Activated CD8-positive, alpha-beta memory T cell treated with anti-CD3 and anti-CD28 coated beads for 24 hours (primary cell): Measurements from ENCODE around the gene ADAMTSL3.

Experiments
- DNase-seq: peaks from one replicate; pipeline ENCODE4 v3.0.0-alpha.2; 2020

The ADAMTSL3 gene

GRCh38 chr15:83887961-83888360 is 234.0 kb downstream of the ADAMTSL3 start:
- DNase-seq: no peak

- no peak for DNase-seq
Observed at GRCh38 chr15:83889995-83890394, 236.1 kb downstream of the ADAMTSL3 start.

GRCh38 chr15:83890587-83890986 is 236.7 kb downstream of the ADAMTSL3 start:
- no peak for DNase-seq

GRCh38 chr15:83892498-83892897 is 238.6 kb downstream of the ADAMTSL3 start:
- DNase-seq: no peak

- no peak for DNase-seq
Observed at GRCh38 chr15:83893308-83893707, 239.4 kb downstream of the ADAMTSL3 start.

DNA sequence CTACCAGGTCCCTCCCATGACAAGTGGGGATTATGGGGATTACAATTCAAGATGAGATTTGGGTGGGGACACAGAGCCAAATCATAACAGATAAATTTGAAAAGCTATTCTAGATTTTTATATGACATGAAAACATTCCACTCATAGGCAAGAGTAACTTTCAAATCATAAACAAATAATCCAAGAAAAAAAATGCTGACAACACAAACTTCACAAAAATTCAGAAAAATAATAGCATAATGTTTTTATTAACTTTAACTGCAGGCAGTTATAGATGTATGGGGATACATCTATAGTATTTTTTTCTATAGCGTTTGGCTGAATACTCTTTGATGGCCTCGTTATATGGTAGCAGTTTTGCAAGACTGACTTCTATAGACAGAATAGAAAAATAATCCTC is 243.1 kb downstream of the ADAMTSL3 start:
- no peak for DNase-seq

GRCh38 chr15:83898361-83898760 is 244.4 kb downstream of the ADAMTSL3 start:
- DNase-seq: no peak

DNA sequence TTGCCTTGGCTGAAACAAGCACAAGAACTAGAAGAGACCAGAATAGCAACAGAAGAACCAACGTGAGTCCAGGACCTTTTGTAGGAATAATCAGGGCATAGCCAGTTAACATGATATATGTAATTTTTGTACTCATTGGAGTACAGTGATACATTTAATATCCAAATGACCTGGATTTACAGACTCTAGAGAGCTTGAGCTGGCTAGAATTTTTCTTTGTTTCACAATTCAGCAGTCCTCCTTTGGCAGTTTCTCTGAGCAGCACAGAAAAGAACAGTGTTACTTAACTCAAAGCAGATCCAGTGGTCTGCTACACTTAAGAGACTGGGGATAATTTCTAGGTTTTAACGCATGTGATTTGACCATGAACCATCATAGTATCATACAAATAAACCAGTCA is 245.7 kb downstream of the ADAMTSL3 start:
- no peak for DNase-seq

DNA sequence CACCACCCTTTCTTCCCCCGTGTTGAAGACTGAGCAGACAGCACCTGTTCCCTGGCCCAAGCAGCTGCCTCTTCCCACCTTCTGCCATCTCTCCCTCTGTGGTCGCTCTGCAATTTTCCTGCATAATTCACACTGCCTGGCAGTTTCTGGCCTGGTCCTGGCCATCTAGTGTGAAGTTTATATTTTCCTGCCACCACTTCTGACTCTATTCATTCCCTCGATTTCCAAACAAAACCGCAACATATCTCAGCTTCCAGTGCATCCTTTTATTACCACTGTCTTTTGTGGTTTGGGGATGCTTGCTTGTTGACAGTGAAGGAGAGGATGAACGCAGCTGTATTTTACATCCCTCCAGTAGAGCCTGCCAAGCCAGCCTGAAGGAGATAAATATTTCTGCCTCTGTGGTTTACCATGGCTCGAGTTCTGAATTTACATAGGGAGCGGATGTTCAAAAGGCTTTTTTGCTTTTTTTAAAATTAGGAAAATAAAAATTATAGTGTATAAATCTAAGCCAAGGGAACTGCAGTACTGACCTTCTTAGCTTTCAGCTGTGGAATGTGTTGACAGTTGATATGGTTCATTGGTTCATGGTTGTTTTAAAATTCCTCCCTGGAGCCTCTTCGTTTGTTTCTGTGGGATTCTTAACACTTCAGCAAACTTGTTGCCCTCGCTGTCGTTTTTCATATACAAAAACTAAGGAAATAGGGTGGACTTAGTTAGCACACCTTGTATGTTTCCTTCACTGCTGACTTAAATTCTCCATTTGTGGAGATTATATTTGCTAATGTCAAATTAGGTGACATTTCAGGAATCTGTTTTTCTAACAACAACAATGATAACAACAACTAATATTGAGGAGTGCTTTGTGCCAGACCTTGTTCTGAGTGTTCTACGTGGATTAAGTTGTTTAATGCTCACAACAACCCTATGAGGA is 250.5 kb downstream of the ADAMTSL3 start:
- DNase-seq: no peak

GRCh38 chr15:83905556-83906273 is 251.8 kb downstream of the ADAMTSL3 start:
- no peak for DNase-seq

GRCh38 chr15:83911345-83911744 is 257.4 kb downstream of the ADAMTSL3 start:
- DNase-seq: no peak

- DNase-seq: no peak
Observed at GRCh38 chr15:83912343-83912742, 258.4 kb downstream of the ADAMTSL3 start.

DNA sequence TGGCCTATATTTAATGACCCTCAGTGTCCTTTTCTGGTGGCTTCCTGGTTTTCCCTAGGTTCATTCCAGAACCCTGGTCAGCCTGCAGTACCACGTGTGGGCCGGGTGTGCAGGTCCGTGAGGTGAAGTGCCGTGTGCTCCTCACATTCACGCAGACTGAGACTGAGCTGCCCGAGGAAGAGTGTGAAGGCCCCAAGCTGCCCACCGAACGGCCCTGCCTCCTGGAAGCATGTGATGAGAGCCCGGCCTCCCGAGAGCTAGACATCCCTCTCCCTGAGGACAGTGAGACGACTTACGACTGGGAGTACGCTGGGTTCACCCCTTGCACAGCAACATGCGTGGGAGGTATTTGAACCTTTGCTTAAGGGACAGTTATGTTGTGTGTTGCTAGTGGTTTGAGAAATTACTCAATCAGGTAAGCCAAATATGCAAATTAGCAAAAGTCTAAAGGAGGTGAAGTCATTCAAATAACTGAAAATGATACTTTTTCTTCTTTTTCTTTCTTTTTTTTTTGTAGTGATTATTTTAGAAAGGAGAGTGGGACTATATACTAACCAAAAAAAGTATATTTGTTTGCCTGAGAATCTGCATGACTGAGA is 259.2 kb downstream of the ADAMTSL3 start:
- no peak for DNase-seq

DNA sequence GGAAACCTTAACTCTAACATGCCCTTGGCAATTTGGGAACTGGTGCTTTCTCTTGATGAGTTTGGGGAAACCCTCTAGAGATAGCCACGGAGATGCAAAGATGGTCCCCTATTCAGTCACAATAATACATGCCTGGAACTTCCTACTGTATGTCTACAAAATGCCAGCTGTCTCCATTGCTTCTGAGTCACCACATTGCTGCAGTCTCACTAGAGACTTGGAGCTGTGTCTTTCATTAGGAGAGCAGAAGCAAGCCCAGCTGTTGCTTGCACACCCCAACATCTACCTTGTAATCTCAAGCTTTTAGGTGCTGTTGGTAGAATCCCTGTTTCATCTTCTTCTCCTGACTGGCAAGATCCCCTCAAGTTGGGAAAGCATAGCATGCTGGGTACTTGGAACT is 261.0 kb downstream of the ADAMTSL3 start:
- DNase-seq: no peak

- DNase-seq: no peak
Observed at GRCh38 chr15:83917432-83917831, 263.5 kb downstream of the ADAMTSL3 start.

DNA sequence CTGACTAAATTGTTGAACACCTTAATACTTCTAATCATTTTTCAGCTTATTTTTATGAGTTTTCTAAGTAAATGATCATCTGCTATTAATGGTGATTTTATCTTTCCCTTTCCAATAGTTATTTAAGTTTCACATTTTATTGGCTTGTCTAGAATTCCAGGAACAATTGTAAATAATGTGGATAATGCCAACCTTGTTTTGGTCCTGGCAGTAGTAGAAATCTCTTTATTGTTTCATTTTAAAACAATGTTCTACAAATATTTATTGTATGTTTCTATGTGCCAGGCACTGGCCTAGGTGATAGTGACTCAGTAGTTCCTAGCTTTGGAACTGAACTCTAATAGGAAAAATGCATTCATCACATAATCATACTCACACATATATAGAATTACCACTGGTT is 264.1 kb downstream of the ADAMTSL3 start:
- no peak for DNase-seq

DNA sequence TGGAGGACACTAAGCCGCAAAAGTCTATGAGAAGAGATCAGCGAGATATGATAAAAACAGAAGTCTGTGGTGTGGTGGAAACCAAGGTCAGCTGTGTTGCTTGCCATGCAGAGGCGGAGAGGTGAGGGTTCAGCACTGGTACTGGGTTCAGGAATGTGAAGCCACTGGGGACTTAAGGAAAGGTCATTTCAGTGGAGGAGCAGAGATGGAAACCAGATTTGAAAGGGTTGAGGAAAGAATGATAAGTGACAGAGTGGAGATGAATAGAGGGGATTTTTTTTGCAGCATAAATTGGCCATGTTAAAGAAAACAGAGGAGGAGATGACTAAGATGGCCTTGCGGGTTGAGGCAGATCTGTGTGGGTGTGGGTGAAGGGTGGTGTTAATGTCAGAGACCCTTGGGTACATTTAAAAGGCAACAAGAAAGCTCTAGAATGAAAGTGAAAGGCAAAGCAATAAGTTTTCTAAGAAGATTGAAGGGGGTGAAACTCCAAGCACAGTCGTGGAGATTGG is 265.5 kb downstream of the ADAMTSL3 start:
- DNase-seq: no peak

- DNase-seq: no peak
Observed at GRCh38 chr15:83919978-83920510, 266.1 kb downstream of the ADAMTSL3 start.

- DNase-seq: no peak
Observed at GRCh38 chr15:83922649-83923294, 268.8 kb downstream of the ADAMTSL3 start.

DNA sequence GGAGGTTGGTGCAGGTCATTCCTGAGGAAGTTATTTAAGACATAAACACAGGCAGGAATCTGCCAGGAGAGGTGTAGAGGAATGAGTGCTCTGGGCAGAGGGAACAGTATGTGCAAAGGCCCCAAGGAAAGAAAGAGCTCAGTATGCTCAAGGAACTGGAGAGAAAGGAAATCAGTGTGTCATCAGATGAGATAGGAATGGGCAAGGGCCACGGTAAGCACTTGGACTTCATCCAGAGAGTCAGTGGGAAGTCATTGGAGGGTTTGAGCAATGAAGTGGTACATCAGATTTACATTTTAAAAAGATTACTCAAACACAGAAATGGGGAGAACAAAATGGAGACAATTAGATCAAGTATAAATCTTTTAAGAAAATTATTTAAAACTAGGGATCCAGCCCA is 272.2 kb downstream of the ADAMTSL3 start:
- DNase-seq: no peak

DNA sequence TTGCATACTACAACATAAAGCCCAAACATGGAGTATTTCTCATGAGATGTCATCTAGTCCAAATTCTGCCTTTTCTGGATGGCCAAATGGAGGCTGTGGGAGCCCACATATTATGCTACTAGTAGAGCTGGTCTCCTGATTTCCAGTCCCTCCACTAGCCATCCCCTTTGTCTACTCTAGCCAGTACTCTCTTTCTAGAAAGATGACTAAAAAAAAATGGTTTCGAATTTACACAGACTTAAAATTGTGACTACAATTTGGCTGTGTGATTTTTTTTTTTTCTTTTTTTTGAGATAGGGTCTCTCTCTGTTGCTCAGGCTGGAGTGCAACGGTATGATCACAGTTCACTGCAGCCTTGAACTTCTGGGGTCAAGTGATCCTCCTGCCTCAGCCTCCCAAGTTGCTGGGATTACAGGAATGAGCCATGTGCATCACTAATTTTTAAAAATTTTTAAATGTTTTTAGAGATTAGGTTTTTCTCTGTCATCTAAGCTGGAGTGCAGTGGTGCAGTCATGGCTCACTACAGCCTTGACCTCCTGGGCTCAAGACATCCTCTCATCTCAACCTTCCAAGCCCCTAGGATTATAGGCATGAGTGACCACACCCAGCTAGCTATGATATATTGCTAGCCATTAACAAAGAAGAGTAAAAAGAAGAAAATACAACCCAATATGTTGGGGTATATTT is 273.9 kb downstream of the ADAMTSL3 start:
- no peak for DNase-seq

DNA sequence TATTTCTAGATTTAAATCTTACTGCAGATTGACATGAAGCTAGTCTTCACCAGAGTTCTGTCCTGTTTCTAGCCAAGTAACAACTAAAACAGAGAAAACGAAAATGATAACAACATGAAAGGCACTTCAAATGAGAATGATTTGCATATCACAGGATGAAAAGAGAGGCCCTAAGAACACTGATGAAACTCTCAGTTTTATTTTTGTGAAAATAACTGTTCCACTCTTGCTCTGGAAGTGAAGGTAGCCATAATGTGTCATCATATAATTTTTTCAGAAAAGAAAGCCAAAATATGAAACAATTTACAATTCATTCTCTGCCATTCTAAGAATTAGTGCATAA is 274.4 kb downstream of the ADAMTSL3 start:
- DNase-seq: no peak
